GM10266 (cell line): Measurements from ENCODE around the gene GNAS.
A peak's percentile ranks its signal among the peaks of the same experiment; 100 is the strongest.

Experiments used
- DNase-seq: peaks from one replicate; pipeline ENCODE4 v3.0.0; 2012; ENCODE audit errors: extremely low spot score
- CTCF ChIP-seq: IDR thresholded peaks from 2 replicates; pipeline ENCODE4 v1.5.1; 2012; ENCODE audit warnings: mild to moderate bottlenecking, low read depth; ENCODE audit not compliant: control insufficient read depth, insufficient read depth; ENCODE audit errors: missing control alignments

The GNAS gene

GRCh38 chr20:58907320-58908137 is 55.0 kb downstream of the GNAS start:
- no peak for TF ChIP-seq CTCF
- DNase-seq: peak; percentile 85

DNA sequence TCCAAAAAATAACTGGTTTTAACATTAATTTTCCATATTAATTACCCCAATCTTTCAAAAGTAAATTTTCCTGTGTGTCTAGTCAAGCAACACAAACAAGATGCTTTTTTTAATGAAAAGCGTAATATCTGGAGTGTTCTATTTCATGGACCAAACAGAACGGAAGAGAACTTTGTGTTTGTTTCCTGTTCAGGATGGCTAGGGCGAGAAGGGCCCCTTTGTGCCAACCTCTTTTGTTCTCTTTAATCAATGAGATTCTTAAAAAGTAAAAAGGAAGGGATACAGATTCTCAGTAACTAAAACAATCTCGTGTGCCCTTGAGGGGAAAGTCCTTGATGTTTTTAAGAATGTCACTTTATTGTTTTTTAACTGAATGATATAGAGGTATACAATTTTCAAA is 55.7 kb downstream of the GNAS start:
- TF ChIP-seq CTCF: no peak
- DNase-seq: no peak

DNA sequence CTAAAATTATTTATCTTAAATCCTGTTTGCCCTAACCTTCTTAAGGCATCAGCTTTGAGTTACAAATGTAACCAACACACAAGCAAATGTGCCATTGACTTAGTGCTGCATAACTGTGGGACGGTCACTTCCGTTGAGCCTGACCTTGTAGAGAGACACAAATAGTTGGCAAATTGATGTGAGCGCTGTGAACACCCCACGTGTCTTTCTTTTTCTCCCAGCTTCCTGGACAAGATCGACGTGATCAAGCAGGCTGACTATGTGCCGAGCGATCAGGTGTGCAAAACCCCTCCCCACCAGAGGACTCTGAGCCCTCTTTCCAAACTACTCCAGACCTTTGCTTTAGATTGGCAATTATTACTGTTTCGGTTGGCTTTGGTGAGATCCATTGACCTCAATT is 56.4 kb downstream of the GNAS start:
- no peak for DNase-seq
- TF ChIP-seq CTCF: no peak

DNA sequence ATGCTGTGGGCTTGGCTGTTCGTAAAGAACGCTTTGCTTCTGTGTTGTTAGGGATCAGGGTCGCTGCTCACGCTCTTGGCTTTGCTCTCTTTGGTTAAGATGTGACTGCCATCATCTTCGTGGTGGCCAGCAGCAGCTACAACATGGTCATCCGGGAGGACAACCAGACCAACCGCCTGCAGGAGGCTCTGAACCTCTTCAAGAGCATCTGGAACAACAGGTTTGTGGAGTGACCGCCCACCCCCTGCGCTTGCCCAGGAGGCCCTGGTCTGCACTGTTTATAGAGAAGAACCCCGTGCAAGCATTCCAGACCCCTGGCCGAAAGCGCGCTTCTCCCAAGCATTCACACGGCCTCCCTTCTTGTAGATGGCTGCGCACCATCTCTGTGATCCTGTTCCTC is 57.1 kb downstream of the GNAS start:
- no peak for TF ChIP-seq CTCF
- DNase-seq: no peak

- DNase-seq: no peak
- TF ChIP-seq CTCF: no peak
Measured at GRCh38 chr20:58910473-58910872, 58.0 kb downstream of the GNAS start.

GRCh38 chr20:58911309-58911708 is 58.8 kb downstream of the GNAS start:
- DNase-seq: no peak
- no peak for TF ChIP-seq CTCF

- DNase-seq: no peak
- no peak for TF ChIP-seq CTCF
Measured at GRCh38 chr20:58911970-58912369, 59.5 kb downstream of the GNAS start.
